GM20000 (cell line): ENCODE measurements around the gene EXOC4.

ENCODE experiments used
- DNase-seq: peaks from one replicate; pipeline ENCODE4 v3.0.0; 2012; ENCODE audit warnings: low spot score
- TF ChIP-seq, protein P1 (sequence below): IDR thresholded peaks from 2 replicates; pipeline ENCODE4 v1.5.1; 2012; ENCODE audit warnings: mild to moderate bottlenecking, control low read depth; ENCODE audit errors: extremely low read depth, missing control alignments

The EXOC4 gene

DNA sequence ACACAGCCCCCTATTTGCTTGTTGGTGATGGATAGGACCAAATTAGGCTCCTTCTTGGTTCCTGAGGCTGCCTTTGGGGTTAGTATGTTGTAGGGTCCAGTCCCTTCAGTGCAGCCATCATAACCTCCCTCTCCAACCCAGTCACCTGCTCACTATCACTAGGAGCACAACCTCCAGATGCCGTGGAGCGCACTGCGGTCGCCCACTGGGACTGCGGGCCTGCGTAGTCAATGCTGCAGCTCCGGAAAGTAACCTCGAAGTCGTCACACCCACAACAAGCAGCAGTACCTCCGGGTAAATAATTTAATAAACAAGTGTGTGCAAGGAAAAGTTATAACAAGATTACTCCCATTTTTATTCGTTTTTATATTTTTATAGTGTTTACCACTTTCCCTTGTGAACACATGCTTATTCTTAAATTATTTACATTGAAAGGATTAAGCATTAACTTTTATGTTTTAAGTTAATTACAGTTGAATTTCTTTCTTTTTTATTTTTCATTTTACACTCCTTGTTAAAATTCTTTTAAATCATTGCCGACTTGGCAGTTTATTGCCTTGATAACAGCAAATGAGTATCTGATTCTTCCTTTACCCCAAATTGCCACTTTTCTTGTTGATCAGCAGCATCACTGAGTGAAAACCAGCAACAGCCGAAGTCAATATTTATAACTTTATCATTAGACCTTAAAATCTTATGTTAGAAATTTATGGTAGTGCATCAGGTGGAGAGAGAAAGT, 474.8 kb downstream of the EXOC4 start:
- TF ChIP-seq, protein P1, sequence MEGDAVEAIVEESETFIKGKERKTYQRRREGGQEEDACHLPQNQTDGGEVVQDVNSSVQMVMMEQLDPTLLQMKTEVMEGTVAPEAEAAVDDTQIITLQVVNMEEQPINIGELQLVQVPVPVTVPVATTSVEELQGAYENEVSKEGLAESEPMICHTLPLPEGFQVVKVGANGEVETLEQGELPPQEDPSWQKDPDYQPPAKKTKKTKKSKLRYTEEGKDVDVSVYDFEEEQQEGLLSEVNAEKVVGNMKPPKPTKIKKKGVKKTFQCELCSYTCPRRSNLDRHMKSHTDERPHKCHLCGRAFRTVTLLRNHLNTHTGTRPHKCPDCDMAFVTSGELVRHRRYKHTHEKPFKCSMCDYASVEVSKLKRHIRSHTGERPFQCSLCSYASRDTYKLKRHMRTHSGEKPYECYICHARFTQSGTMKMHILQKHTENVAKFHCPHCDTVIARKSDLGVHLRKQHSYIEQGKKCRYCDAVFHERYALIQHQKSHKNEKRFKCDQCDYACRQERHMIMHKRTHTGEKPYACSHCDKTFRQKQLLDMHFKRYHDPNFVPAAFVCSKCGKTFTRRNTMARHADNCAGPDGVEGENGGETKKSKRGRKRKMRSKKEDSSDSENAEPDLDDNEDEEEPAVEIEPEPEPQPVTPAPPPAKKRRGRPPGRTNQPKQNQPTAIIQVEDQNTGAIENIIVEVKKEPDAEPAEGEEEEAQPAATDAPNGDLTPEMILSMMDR = no peak
- no peak for DNase-seq

DNA sequence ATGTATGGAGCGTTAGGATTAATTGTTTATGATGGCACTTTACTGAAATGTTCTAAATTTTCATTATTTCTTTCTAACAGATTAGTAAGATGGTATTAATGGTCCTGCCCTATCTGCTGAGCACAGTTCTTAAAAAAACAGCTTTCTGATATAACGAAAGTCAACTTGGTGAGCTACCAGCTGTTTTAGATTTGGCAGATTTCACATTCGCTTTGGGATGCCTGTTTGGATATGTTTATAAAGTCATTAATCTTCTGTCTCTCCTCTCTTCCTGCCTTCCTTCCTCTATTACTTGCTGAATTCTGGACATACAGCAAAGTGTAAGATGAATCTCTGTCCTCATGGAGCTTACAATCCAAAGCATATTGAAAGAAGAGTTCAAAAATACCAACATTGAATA, 477.5 kb downstream of the EXOC4 start:
- DNase-seq = no peak
- TF ChIP-seq, protein P1 = no peak

DNA sequence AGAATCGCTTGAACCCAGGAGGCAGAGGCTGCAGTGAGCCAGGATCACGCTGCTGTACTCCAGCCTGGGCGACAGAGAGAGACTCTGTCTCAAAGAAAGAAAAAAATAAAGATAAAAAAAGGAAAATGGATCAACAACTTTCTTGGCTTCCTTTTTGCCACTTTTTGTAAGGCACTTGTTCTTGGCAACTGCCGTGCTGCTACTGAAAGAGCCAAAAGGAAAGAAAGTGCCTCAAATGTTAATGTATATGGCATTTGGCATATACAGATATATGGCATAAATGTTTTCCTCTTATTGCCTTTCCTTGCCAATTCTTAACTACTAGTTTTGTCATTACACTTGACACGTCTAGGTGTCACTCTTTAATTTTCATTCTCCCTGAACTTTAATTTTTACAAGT, 480.5 kb downstream of the EXOC4 start:
- no peak for DNase-seq
- TF ChIP-seq, protein P1 = no peak

DNA sequence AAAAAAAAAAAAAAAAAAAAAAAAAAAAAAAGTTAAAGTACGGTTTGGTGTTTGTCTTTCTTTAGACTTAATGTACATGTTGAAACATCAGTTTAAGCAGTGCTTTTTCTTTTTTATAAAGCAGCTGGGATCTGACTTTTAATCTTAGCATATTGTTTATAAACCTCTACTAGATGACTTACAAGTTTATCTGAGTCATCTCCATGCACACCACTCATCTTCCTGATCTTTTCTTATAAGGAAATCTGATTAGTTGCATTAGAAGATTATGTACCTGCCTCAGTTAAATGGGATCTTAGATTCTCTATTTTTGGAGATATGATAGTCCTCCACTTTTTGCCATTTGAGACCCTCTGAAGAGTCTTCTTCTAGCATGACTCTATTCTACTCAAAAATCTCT, 482.3 kb downstream of the EXOC4 start:
- DNase-seq = no peak
- TF ChIP-seq, protein P1 = no peak

DNA sequence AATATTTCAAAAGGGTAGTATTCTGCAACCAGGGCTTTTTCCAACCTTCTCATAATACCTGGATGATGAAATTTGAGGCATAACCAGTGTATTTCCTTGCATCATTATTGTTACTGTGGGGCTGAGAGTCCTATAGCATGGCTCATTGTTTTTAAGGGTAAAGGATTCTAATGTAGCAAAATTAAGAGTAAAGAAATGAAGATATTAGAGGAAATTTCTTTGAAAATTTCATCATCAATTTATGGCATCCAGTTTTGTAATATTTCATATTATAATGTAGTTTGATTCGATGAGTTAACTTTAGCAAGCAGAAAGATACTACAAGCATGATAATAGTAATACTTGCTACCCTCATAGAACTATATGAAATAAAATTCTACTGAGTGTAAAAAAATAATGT, 486.9 kb downstream of the EXOC4 start:
- TF ChIP-seq, protein P1 = no peak

DNA sequence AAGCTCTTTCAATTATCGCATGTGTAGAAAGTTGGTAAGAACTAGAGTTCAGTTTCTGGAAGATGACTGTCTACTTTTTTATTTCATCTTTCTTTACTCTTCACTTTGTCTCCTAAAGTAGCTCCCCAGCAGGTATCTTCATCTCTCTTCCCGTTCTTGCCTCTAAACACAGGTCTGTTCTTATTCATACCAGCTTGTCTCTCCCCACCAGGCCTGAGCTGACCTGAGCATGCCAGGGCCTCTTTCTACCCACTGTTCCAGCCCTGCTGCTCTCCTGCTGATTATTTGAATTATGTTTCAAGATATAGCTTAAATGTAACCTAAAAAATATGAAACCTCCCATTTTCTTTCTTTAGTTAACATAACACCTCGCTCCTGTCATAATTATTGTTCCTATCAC, 488.2 kb downstream of the EXOC4 start:
- no peak for DNase-seq
- TF ChIP-seq, protein P1 = no peak

More for the DNA sequence above, 486.9 kb downstream of the EXOC4 start:
- no peak for DNase-seq

DNA sequence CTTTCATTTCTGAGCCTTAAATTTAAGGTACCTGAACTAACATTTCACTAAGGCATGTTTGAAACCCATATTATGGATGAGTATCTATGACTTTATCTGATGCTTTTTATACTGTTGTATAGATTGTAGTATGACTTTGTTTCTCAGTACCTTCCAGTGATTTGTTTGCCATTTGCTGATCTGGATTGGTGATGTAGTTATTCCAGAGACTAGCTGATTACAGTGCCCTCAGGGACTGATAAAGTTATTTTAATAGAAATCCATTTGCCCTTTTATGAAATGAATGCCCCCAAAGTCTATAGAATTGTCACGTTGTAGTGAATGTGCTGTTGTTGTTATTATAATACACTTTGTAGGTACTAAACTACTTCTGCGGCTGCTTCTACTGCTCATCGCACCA, 488.8 kb downstream of the EXOC4 start:
- TF ChIP-seq, protein P1 = no peak
- no peak for DNase-seq
